ENCODE results near the gene SHISA6.
"Not testable (repeated sequence)": the region's sequence is repeated elsewhere in the genome, so short reads cannot be mapped to it uniquely, and the experiment has no call there.

SHISA6 gene

GRCh38 chr17:11302401-11303186 lies 61.6 kb downstream of the SHISA6 start:
- DNase-seq (ENCODE audit: low spot score) = no peak

- DNase-seq (ENCODE audit: low spot score) = no peak
Observed at GRCh38 chr17:11303773-11304394, 62.9 kb downstream of the SHISA6 start.

DNA sequence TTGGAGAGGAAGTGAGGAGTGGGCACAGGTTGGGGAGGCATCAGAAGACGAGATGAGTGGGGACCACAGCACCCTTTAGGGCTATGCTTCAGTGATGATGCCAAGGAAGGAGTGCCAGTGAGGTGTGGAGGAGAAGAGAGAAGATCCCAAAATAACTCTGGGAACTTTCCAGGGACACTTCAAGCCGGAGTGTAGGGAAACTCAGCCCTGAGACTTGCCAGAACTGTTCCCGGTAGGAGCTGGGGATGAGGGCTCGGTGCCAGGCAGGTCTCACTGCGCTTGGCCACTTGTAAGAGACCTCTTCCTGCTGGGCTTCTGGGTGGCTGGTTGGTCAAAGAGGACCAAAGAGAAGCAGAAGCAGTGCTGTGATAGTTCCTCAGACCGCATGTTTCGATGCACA lies 63.6 kb downstream of the SHISA6 start:
- no peak for DNase-seq (ENCODE audit: low spot score)

DNA sequence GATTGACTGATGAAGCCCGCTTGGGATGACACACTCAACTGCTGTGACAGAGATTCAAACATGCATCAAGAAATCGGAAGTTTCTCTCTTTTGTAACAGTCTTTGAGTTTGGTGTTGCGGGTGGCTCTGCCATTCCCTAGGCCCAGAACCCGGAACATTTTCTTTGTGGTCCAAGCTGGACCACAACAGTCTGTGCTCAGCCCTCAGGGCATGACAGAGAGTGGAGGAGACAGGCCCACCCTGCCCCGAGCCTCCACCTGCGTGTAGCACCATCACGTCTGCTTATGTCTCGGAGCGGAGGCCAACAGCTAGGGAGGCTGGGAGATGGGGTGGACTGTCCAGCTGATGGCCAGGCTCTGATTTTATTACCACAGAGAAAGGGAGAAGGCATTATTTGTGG lies 64.5 kb downstream of the SHISA6 start:
- no peak for DNase-seq (ENCODE audit: low spot score)

DNA sequence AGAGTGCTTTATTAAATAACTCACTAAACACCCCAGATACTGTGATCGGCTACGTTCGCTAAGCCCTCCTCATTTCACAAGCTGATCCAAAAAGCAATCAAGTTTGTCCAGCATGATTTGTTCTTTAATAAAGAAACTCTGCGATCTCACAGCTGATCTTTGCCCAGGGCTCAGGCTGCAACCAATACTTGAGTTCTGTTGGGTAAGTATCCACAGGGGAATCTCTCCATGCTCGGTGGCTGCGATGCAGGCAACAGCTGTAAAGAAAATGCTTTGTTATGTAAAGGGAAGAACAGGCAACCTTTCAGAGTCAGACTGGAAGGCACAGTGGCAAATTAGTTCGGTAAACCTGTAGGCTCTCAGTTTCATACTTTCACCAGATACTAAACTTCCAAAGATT lies 67.5 kb downstream of the SHISA6 start:
- no peak for DNase-seq (ENCODE audit: low spot score)

DNA sequence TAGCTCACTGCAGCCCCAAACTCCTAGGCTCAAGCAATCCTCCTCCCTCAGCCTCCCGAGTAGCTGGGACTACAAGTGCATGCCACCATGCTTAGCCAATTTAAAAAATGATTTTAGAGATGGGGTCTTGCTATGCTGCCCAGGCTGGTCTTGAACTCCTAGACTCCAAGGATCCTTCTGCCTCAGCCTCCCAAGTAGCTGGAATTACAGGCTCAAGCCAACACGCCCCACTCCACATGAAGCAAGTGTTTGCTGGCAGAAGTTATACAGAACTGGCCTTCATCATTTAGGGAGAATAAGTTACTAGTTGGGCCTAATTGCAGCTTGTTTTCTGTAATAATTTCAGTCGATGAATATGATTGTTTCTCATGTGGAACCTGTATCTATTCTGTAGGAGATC lies 68.0 kb downstream of the SHISA6 start:
- DNase-seq (ENCODE audit: low spot score) = no peak

DNA sequence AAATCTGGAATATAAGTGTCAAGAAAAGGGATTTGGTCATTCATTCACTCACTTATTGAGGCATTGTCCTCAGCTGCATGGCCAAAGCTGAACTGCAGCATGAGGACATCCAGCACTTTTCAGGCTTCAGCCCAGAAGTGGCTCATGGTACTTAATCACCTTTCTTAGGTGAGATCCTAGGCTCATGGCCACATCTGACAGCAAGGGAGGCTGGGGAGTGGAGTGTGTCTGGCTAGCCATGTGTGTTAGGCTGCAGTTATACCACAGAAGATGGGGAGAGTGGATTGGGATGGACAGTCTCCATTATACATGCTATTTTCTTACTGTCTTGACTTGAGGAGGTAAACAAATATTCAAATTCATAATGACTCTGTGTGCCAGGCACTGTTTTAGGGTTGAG lies 68.8 kb downstream of the SHISA6 start:
- no peak for DNase-seq (ENCODE audit: low spot score)

- DNase-seq (ENCODE audit: low spot score) = not testable (repeated sequence)
Observed at GRCh38 chr17:11316451-11316850, 75.4 kb downstream of the SHISA6 start.

GRCh38 chr17:11318207-11318606 lies 77.2 kb downstream of the SHISA6 start:
- no peak for DNase-seq (ENCODE audit: low spot score)

GRCh38 chr17:11319894-11320293 lies 78.9 kb downstream of the SHISA6 start:
- DNase-seq (ENCODE audit: low spot score) = no peak

DNA sequence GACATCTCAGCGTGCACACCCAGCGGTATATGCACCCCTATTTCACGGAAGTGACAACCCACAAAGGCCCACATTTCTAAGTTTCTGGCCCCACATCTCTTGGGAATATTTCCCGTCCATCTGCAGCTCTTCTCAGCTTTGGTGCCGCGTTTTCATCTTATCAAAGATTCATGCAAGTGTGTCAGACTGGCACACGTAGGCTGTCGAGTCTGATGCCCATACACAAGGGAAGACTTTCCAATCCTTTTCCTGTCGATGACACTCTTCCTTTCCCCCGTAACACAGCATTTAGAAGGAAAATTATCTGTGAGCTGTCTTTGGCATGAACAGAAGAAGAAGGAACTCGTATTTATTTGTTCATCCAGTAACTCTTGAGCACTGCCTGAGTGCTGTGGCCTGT lies 83.0 kb downstream of the SHISA6 start:
- DNase-seq (ENCODE audit: low spot score) = no peak

- DNase-seq (ENCODE audit: low spot score) = no peak
Observed at GRCh38 chr17:11324846-11325420, 83.9 kb downstream of the SHISA6 start.

DNA sequence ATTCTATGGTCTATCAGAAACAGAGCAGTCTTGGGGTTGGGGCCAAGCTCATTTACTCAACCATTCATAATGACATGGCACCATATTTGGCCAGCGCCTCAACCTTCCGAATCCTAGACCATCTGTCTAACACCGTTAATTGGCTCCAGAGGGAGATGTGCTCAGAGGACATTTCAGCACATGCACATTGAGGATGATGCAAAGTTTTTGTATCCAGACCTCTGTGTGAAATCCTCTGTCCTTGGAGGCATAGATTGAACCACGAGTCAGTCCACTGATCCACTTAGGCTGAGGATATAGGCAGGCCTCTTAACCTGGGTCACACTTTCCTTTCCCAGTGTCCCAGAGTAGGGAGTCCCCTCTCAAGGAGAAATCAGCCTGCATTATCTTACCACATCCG lies 85.5 kb downstream of the SHISA6 start:
- no peak for DNase-seq (ENCODE audit: low spot score)

- DNase-seq (ENCODE audit: low spot score) = no peak
Observed at GRCh38 chr17:11328770-11329169, 87.8 kb downstream of the SHISA6 start.

DNA sequence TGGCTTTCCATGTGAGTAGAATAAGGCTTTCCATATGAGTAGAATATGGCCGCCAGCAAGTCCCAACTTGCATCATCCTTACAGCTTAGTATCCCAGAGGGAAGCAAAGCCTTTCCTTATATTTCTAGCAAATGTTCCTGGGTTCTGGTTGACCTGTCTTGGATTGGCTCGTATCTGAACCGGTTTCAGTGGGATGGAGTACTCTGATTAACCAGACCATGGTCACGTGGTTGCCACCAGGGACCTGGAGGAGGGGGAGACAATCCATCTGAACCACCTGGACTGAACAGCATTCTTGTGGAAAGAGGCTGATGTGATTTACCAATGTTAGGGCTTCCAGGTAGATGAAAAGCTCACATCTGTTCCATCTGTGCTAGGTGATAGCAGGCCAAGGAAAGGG lies 89.0 kb downstream of the SHISA6 start:
- DNase-seq (ENCODE audit: low spot score) = no peak

- DNase-seq (ENCODE audit: low spot score) = no peak
Observed at GRCh38 chr17:11330826-11331225, 89.8 kb downstream of the SHISA6 start.

GRCh38 chr17:11331547-11332513 lies 90.8 kb downstream of the SHISA6 start:
- DNase-seq (ENCODE audit: low spot score) = no peak

- no peak for DNase-seq (ENCODE audit: low spot score)
Observed at GRCh38 chr17:11332706-11333105, 91.7 kb downstream of the SHISA6 start.

GRCh38 chr17:11334493-11334892 lies 93.5 kb downstream of the SHISA6 start:
- DNase-seq (ENCODE audit: low spot score) = no peak

GRCh38 chr17:11336290-11336689 lies 95.3 kb downstream of the SHISA6 start:
- no peak for DNase-seq (ENCODE audit: low spot score)

DNA sequence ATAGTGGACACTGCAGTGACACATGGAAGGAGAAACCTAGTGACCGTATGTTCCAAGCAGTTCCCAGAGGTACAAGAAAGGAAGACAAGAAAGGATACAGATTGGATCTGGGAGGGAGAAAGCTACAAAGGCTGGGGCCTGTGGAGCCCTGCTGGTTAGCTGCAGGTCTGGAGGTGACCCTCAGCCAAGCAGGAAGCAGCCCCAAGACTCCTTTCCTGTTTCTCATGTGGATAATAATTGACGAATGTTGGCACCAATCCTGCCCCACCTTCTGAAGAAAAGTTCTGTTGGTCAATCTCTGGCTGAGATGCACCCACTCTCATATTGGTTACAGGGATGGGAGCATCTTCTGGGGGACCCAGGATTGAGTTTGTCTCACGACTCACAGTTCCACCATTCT lies 99.8 kb downstream of the SHISA6 start:
- DNase-seq (ENCODE audit: low spot score) = no peak

DNA sequence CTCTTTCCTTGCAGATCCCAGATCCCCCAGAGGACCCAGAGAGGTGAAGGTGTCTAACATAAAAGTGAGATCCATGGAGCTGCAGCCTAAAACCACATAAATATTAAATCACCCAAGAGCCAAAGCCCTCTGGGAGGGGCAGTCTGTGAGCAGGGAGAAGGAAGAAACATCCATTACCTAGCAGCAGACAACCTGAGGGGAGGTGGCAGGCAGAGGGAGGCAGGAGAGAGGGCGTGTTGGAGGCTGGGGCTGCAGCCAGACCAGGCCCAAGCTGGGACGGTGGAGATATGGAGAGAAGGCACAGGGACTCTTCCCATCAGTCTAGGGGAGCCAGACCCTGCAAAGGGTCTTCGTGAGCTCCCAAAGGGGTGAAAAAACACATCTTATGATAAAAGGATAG lies 101.1 kb downstream of the SHISA6 start:
- DNase-seq (ENCODE audit: low spot score) = no peak
